ENCODE data around the gene CHAF1A. TPM values are rescaled to one million over a fixed set of nuclear protein-coding genes. Genes with fewer than 3 reads are reported as not detected.

The CHAF1A gene
- total RNA-seq, 1 experiment from 2014 or later = 30.0 TPM

GRCh38 chr19:4434391-4434790 lies 32.0 kb downstream of the CHAF1A start:
- ChIA-PET POLR2A (ENCODE audit: unreplicated experiment) (no interaction called here), CTCF (no interaction called here)
- Histone ChIP-seq H4K20me1 (ENCODE audit: insufficient read depth) (no peaks in the 10 kb centered on the region), H3K27ac (no peak overlapping the region), H3K4me1 (replicated peaks; ENCODE audit: insufficient read depth) (no peaks in the 10 kb centered on the region), H3K4me3 (no peak overlapping the region), H3K9me3 (ENCODE audit: insufficient read depth, low read depth) (no peaks in the 10 kb centered on the region), H3K9me2 (ENCODE audit: insufficient read depth) (no peaks in the 10 kb centered on the region), H3K27me3 (ENCODE audit: insufficient read depth, low read depth) (no peaks in the 10 kb centered on the region), H3K79me2 (ENCODE audit: low read depth) (no peaks in the 10 kb centered on the region), H3K36me3 (ENCODE audit: low read depth) (no peaks in the 10 kb centered on the region), H3F3A (ENCODE audit: insufficient read depth, low read depth) (no peaks in the 10 kb centered on the region), H3K4me2 (no peak overlapping the region), H2AFZ (no peak overlapping the region)
- DNase-seq = no peak
- intact Hi-C loops (cut with micrococcal nuclease; ENCODE audit: unreplicated experiment) = no loop called here
- BruUV-seq (replicated peaks) = no TSS peak
- TF ChIP-seq, protein P1, sequence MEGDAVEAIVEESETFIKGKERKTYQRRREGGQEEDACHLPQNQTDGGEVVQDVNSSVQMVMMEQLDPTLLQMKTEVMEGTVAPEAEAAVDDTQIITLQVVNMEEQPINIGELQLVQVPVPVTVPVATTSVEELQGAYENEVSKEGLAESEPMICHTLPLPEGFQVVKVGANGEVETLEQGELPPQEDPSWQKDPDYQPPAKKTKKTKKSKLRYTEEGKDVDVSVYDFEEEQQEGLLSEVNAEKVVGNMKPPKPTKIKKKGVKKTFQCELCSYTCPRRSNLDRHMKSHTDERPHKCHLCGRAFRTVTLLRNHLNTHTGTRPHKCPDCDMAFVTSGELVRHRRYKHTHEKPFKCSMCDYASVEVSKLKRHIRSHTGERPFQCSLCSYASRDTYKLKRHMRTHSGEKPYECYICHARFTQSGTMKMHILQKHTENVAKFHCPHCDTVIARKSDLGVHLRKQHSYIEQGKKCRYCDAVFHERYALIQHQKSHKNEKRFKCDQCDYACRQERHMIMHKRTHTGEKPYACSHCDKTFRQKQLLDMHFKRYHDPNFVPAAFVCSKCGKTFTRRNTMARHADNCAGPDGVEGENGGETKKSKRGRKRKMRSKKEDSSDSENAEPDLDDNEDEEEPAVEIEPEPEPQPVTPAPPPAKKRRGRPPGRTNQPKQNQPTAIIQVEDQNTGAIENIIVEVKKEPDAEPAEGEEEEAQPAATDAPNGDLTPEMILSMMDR (conservative IDR thresholded peaks at IDR 0.05) = no peak
- TF ChIP-seq EZH2 (IDR thresholded peaks at IDR 0.05; ENCODE audit: low read depth) = no peak

- ChIA-PET CTCF (no interaction called here), POLR2A (ENCODE audit: unreplicated experiment) (no interaction called here)
- no peaks in the 10 kb centered on the region for H3K27me3 ChIP-seq (ENCODE audit: insufficient read depth, low read depth)
- no peaks in the 10 kb centered on the region for H4K20me1 ChIP-seq (ENCODE audit: insufficient read depth)
- BruUV-seq (replicated peaks) = no TSS peak
- no peak overlapping the region for H3K4me2 ChIP-seq
- H3K4me1 ChIP-seq (replicated peaks; ENCODE audit: insufficient read depth) = no peaks in the 10 kb centered on the region
- no peaks in the 10 kb centered on the region for H3K36me3 ChIP-seq (ENCODE audit: low read depth)
- no peaks in the 10 kb centered on the region for H3K9me2 ChIP-seq (ENCODE audit: insufficient read depth)
- no peaks in the 10 kb centered on the region for H3K9me3 ChIP-seq (ENCODE audit: insufficient read depth, low read depth)
- no peak overlapping the region for H3K4me3 ChIP-seq
- intact Hi-C loops (cut with micrococcal nuclease; ENCODE audit: unreplicated experiment) = no loop called here
- H3K79me2 ChIP-seq (ENCODE audit: low read depth) = no peaks in the 10 kb centered on the region
- no peak overlapping the region for H3K27ac ChIP-seq
- H3F3A ChIP-seq (ENCODE audit: insufficient read depth, low read depth) = no peaks in the 10 kb centered on the region
- TF ChIP-seq EZH2 (IDR thresholded peaks at IDR 0.05; ENCODE audit: low read depth) = no peak
- TF ChIP-seq, protein P1 (conservative IDR thresholded peaks at IDR 0.05) = no peak
- DNase-seq = no peak
- no peak overlapping the region for H2AFZ ChIP-seq
These were observed 33.8 kb downstream of the CHAF1A start for GRCh38 chr19:4436231-4436630.

DNA sequence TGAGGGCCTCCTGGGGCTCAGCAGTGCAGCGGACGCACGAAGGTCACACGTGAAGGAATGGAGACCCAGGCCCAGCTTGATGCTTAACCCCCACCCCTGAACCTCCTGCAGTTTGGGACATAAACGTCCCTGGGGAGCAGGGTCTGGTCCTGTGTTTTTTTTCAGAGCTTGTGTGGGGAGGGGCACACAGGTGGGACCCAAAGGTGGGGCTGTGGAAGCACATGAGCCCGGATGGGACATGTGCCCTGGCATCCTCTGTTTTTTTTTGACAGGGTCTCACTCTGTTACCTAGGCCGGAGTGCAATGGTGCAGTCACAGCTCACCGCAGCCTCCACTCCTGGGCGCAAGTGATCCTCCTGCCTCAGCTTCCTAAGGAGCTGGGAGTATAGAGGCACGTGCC lies 34.7 kb downstream of the CHAF1A start:
- CTCF ChIA-PET = no interaction called here
- POLR2A ChIA-PET (ENCODE audit: unreplicated experiment) = no interaction called here

More for the DNA sequence above, 34.7 kb downstream of the CHAF1A start:
- no peak for DNase-seq
- no peaks in the 10 kb centered on the region for H3F3A ChIP-seq (ENCODE audit: insufficient read depth, low read depth)
- no peaks in the 10 kb centered on the region for H3K9me2 ChIP-seq (ENCODE audit: insufficient read depth)
- H3K9me3 ChIP-seq (ENCODE audit: insufficient read depth, low read depth) = no peaks in the 10 kb centered on the region
- no peak overlapping the region for H2AFZ ChIP-seq
- TF ChIP-seq, protein P1 (conservative IDR thresholded peaks at IDR 0.05) = no peak
- TF ChIP-seq EZH2 (IDR thresholded peaks at IDR 0.05; ENCODE audit: low read depth) = no peak
- H3K36me3 ChIP-seq (ENCODE audit: low read depth) = no peaks in the 10 kb centered on the region
- H3K4me2 ChIP-seq = no peak overlapping the region
- no peak overlapping the region for H3K4me3 ChIP-seq
- H4K20me1 ChIP-seq (ENCODE audit: insufficient read depth) = no peaks in the 10 kb centered on the region
- H3K79me2 ChIP-seq (ENCODE audit: low read depth) = no peaks in the 10 kb centered on the region
- no peaks in the 10 kb centered on the region for H3K27me3 ChIP-seq (ENCODE audit: insufficient read depth, low read depth)
- no peaks in the 10 kb centered on the region for H3K4me1 ChIP-seq (replicated peaks; ENCODE audit: insufficient read depth)
- no TSS peak for BruUV-seq (replicated peaks)
- no peak overlapping the region for H3K27ac ChIP-seq
- intact Hi-C loops (cut with micrococcal nuclease; ENCODE audit: unreplicated experiment) = no loop called here

Data from PC-9 (cell line).